ENCODE data around the gene FGF14. TPM values are rescaled to one million over a fixed set of nuclear protein-coding genes. Genes with fewer than 3 reads are reported as not detected.

Gene FGF14
- total and polyA plus RNA-seq, 2 of the 4 experiments (the other 2 are of a cell fraction) = under 0.01 TPM; not detected in 1

- Histone ChIP-seq H3K56ac (ENCODE audit: extremely low read depth, insufficient read depth, low read length) (no peak overlapping the region), H3K18ac (ENCODE audit: low read depth, low read length) (no peak overlapping the region), H3K9me3 (ENCODE audit: control insufficient read depth, insufficient read depth, low read length) (no peaks in the 10 kb centered on the region), H2BK5ac (ENCODE audit: low read depth, low read length, poor library complexity, severe bottlenecking) (no peak overlapping the region), H3K23ac (ENCODE audit: low read depth, low read length) (no peak overlapping the region), H3K4me1 (ENCODE audit: control insufficient read depth, insufficient read depth, low read length) (no peaks in the 10 kb centered on the region), H3K27ac (ENCODE audit: insufficient read depth, low read length) (no peak overlapping the region), H2AK5ac (ENCODE audit: low read depth, low read length) (no peak overlapping the region), H2BK15ac (ENCODE audit: low read depth, low read length) (no peak overlapping the region), H2AK9ac (replicated peaks; ENCODE audit: low read depth, low read length, poor library complexity) (no peak overlapping the region), H3K4me2 (ENCODE audit: low read depth, low read length) (no peak overlapping the region), H2BK20ac (ENCODE audit: low read depth, low read length) (no peak overlapping the region), H3K9me1 (ENCODE audit: insufficient read depth, low read length) (no peaks in the 10 kb centered on the region), H2BK120ac (ENCODE audit: low read depth, low read length) (no peak overlapping the region), H3K79me1 (ENCODE audit: low read depth in 1 of 2, low read length in 2 of 2) (no peaks in the 10 kb centered on the region), H3K4ac (ENCODE audit: low read depth, low read length) (no peak overlapping the region), H4K5ac (ENCODE audit: low read depth, low read length) (no peak overlapping the region), H3K4me3 (ENCODE audit: insufficient read depth, low read depth, low read length) (no peak overlapping the region), H3K36me3 (ENCODE audit: control insufficient read depth, insufficient read depth, low read length) (no peaks in the 10 kb centered on the region), H3K14ac (replicated peaks; ENCODE audit: low read depth, low read length) (no peak overlapping the region), H3K9ac (ENCODE audit: low read depth, low read length) (no peak overlapping the region), H2AFZ (replicated peaks; ENCODE audit: low read length, poor library complexity) (no peak overlapping the region), H4K20me1 (ENCODE audit: insufficient read depth, low read length) (no peaks in the 10 kb centered on the region), H4K8ac (ENCODE audit: low read depth in 2 of 2, low read length in 2 of 2) (no peak overlapping the region), H3K27me3 (ENCODE audit: control insufficient read depth, insufficient read depth, low read length) (no peaks in the 10 kb centered on the region; the same call in none of the 2 replicates), H4K91ac (ENCODE audit: insufficient read depth, low read depth, low read length) (no peak overlapping the region)
- dilution Hi-C loops (cut with HindIII; ENCODE audit: low sequenced_read_pairs, unreplicated experiment) = no loop called here
- DNase-seq = no peak
- CTCF ChIA-PET = no interaction called here
- no peak for ATAC-seq (ENCODE audit: low read depth)
- no TSS peak for BruUV-seq (replicated peaks)
- WGBS, 2 experiments (ENCODE audit: extremely low coverage in 2 of 2, insufficient read length in 1 of 2) = 40% methylated on average over 1 of the region's 3 CpGs; no CpG with 5 or more reads in 1 of the 2 experiments
- in situ Hi-C loops (cut with MboI; ENCODE audit: low sequenced_read_pairs) = no loop called here
- intact Hi-C loops (cut with micrococcal nuclease) = no loop called here
- POLR2A ChIA-PET (ENCODE audit: unreplicated experiment) = no interaction called here
- no peak for TF ChIP-seq CEBPB (IDR thresholded peaks at IDR 0.05; ENCODE audit: low read depth, low read length)
- no peak for TF ChIP-seq MAFK (IDR thresholded peaks at IDR 0.05; ENCODE audit: low read depth, low read length)
- no peak for TF ChIP-seq ELK1 (IDR thresholded peaks at IDR 0.05; ENCODE audit: borderline replicate concordance, low read depth, low read length)
- no peak for TF ChIP-seq MXI1 (IDR thresholded peaks at IDR 0.05; ENCODE audit: borderline replicate concordance, low read depth, low read length)
- TF ChIP-seq BHLHE40 (IDR thresholded peaks at IDR 0.05; ENCODE audit: low read depth, low read length) = no peak
- no peak for TF ChIP-seq CHD1 (IDR thresholded peaks at IDR 0.05; ENCODE audit: low read depth, low read length)
- TF ChIP-seq SMC3 (IDR thresholded peaks at IDR 0.05; ENCODE audit: low read depth, low read length) = no peak
- TF ChIP-seq MAZ (IDR thresholded peaks at IDR 0.05; ENCODE audit: borderline replicate concordance, low read depth, low read length) = no peak
- no peak for TF ChIP-seq RAD21 (IDR thresholded peaks at IDR 0.05; ENCODE audit: low read length)
- no peak for TF ChIP-seq USF2 (IDR thresholded peaks at IDR 0.05; ENCODE audit: low read depth, low read length)
- no peak for TF ChIP-seq POLR2A (IDR thresholded peaks at IDR 0.05; ENCODE audit: low read depth, low read length)
- no peak for TF ChIP-seq FOS (IDR thresholded peaks at IDR 0.05; ENCODE audit: low read depth, low read length)
- TF ChIP-seq RCOR1 (IDR thresholded peaks at IDR 0.05; ENCODE audit: insufficient replicate concordance, low read length) = no peak
- no peak for TF ChIP-seq NFE2L2 (IDR thresholded peaks at IDR 0.05; ENCODE audit: low read depth, low read length)
- no peak for TF ChIP-seq CTCF (conservative IDR thresholded peaks at IDR 0.05; ENCODE audit: low read depth, low read length)
- TF ChIP-seq RFX5 (IDR thresholded peaks at IDR 0.05; ENCODE audit: low read depth, low read length) = no peak
These were observed 189.1 kb downstream of the FGF14 start for GRCh38 chr13:102212729-102213128.

Data from IMR-90 (cell line).